H1 (cell line): ENCODE measurements around the gene CBS. TPM values are rescaled to one million over a fixed set of nuclear protein-coding genes. Genes with fewer than 3 reads are reported as not detected.

Source experiments
- CTCF ChIA-PET: fragments of 300-600 bp; sonication (Branson Sonifier 250); formaldehyde crosslinking; loops from one replicate; lab custom pipeline; 2021; ENCODE audit not compliant: partially characterized antibody; lab: Charles Lee
- POLR2A ChIA-PET: fragments of 300-600 bp; sonication (Branson Sonifier 250); formaldehyde crosslinking; loops from one replicate; lab custom pipeline; 2021; ENCODE audit warnings: inconsistent platforms; ENCODE audit not compliant: partially characterized antibody; lab: Charles Lee
- DNase-seq, 2 experiments: peaks; one replicate each; pipeline versions ENCODE4 v3.0.0 to v3.0.0-alpha.2; 2010 to 2022; ENCODE audit warnings: low spot score in 2 of 2, low read depth in 1 of 2, mixed read lengths in 1 of 2
- FAIRE-seq: peaks from 2 replicates; lab custom pipeline; 2011; peaks lifted over from hg19 to GRCh38; lab: Jason Lieb, UNC
- H2AFZ ChIP-seq: 2 replicates; pipeline ENCODE4 v1.8.1; 2012; ENCODE audit warnings: low read length, inconsistent platforms
- H2AK5ac ChIP-seq: 2 replicates; pipeline ENCODE4 v1.6.1; 2013; ENCODE audit warnings: low read depth, low read length
- H2BK120ac ChIP-seq: replicated peaks from 2 replicates; pipeline ENCODE3; 2013; ENCODE audit warnings: low read depth, low read length, inconsistent platforms
- H2BK12ac ChIP-seq: 2 replicates; pipeline ENCODE4 v1.6.1; 2013; ENCODE audit warnings: low read depth, low read length
- H2BK15ac ChIP-seq: 2 replicates; pipeline ENCODE4 v1.6.1; 2013; ENCODE audit warnings: low read length
- H2BK20ac ChIP-seq: 2 replicates; pipeline ENCODE4 v1.6.1; 2013; ENCODE audit warnings: low read length
- H2BK5ac ChIP-seq: 2 replicates; pipeline ENCODE4 v1.6.1; 2013; ENCODE audit warnings: low read depth, low read length
- H3K14ac ChIP-seq: 2 replicates; pipeline ENCODE4 v1.6.1; 2013; ENCODE audit warnings: inconsistent platforms; ENCODE audit not compliant: insufficient read length
- H3K18ac ChIP-seq: 2 replicates; pipeline ENCODE4 v1.6.1; 2013; ENCODE audit warnings: low read length; ENCODE audit errors: extremely low read depth
- H3K23ac ChIP-seq: 2 replicates; pipeline ENCODE4 v1.6.1; 2013; ENCODE audit warnings: inconsistent platforms; ENCODE audit not compliant: insufficient read length
- H3K23me2 ChIP-seq: 2 replicates; pipeline ENCODE4 v1.6.1; 2013; ENCODE audit warnings: low read depth, low read length
- H3K27ac ChIP-seq: 2 replicates; pipeline ENCODE4 v1.6.1; 2011; ENCODE audit warnings: low read depth, low read length, inconsistent platforms
- H3K27me3 ChIP-seq, 4 experiments: replicated peaks in 1 of 4; 1 replicate in 1 of 4; 2 replicates in 3 of 4; pipeline versions ENCODE4 v1.6.1 to v1.8.1; 2011 to 2013; ENCODE audit warnings: low read length in 3 of 4, mild to moderate bottlenecking in 3 of 4, inconsistent platforms in 2 of 4, mixed read lengths in 2 of 4, moderate library complexity in 1 of 4; ENCODE audit not compliant: control insufficient read depth in 3 of 4, insufficient read depth in 3 of 4; ENCODE audit errors: extremely low read depth in 1 of 4
- H3K36me3 ChIP-seq, 4 experiments: 2 replicates each; pipeline versions ENCODE4 v1.6.1 to v1.8.1; 2011 to 2013; ENCODE audit warnings: mild to moderate bottlenecking in 4 of 4, low read length in 3 of 4, moderate library complexity in 2 of 4, control low read depth in 1 of 4, inconsistent platforms in 1 of 4; ENCODE audit not compliant: insufficient read depth in 4 of 4, control insufficient read depth in 2 of 4
- H3K4ac ChIP-seq: replicated peaks from 2 replicates; pipeline ENCODE3; 2013; ENCODE audit warnings: low read length, low read depth, mixed read lengths, inconsistent platforms; ENCODE audit not compliant: insufficient read length
- H3K4me1 ChIP-seq, 4 experiments: replicated peaks in 1 of 4; 1 replicate in 1 of 4; 2 replicates in 3 of 4; pipeline versions ENCODE4 v1.6.1 to v1.8.1; 2011 to 2013; ENCODE audit warnings: low read length in 3 of 4, inconsistent platforms in 2 of 4, mixed read lengths in 1 of 4; ENCODE audit not compliant: insufficient read depth in 4 of 4, control insufficient read depth in 3 of 4
- H3K4me2 ChIP-seq, 2 experiments: 2 replicates each; pipeline versions ENCODE4 v1.6.1 to v1.8.1; 2011 to 2013; ENCODE audit warnings: low read depth in 2 of 2, low read length in 2 of 2, control low read depth in 1 of 2, inconsistent platforms in 1 of 2, mild to moderate bottlenecking in 1 of 2; ENCODE audit not compliant: insufficient read depth in 1 of 2
- H3K4me3 ChIP-seq, 4 experiments: fragments of 200-600, 300-600 bp in 1 of 4; sonication (generic), shearing (Covaris generic), sonication (Bioruptor Twin) in 1 of 4; 2 replicates each; pipeline versions ENCODE4 v1.5.1 to v1.8.1; 2011 to 2016; ENCODE audit warnings: low read length in 4 of 4, low read depth in 3 of 4, control low read depth in 2 of 4, inconsistent platforms in 2 of 4, mild to moderate bottlenecking in 2 of 4, mixed read lengths in 1 of 4, moderate library complexity in 1 of 4; ENCODE audit not compliant: insufficient read depth in 2 of 4; ENCODE audit errors: extremely low read depth in 1 of 4
- H3K56ac ChIP-seq: replicated peaks from 2 replicates; pipeline ENCODE3; 2013; ENCODE audit warnings: low read depth, mild to moderate bottlenecking, mixed read lengths, low read length, inconsistent platforms; ENCODE audit not compliant: insufficient read length
- H3K79me1 ChIP-seq: 2 replicates; pipeline ENCODE4 v1.6.1; 2013; ENCODE audit warnings: low read depth, low read length, control low read depth
- H3K79me2 ChIP-seq, 2 experiments: 2 replicates each; pipeline versions ENCODE4 v1.6.1 to v1.8.1; 2012 to 2013; ENCODE audit warnings: low read length in 2 of 2, mild to moderate bottlenecking in 2 of 2, inconsistent platforms in 1 of 2; ENCODE audit not compliant: insufficient read depth in 2 of 2, control insufficient read depth in 1 of 2
- H3K9ac ChIP-seq, 4 experiments: replicated peaks in 1 of 4; 1 replicate in 1 of 4; 2 replicates in 3 of 4; pipeline versions ENCODE4 v1.6.1 to v1.8.1; 2011 to 2013; ENCODE audit warnings: low read depth in 3 of 4, low read length in 3 of 4, control low read depth in 2 of 4, mild to moderate bottlenecking in 2 of 4, moderate library complexity in 2 of 4, inconsistent platforms in 1 of 4; ENCODE audit errors: extremely low read depth in 1 of 4
- H3K9me3 ChIP-seq, 2 experiments: 2 replicates each; pipeline versions ENCODE4 v1.6.1 to v1.8.1; 2012 to 2013; ENCODE audit warnings: mild to moderate bottlenecking in 2 of 2, moderate library complexity in 2 of 2, control low read depth in 1 of 2, inconsistent platforms in 1 of 2, low read depth in 1 of 2, low read length in 1 of 2, mixed read lengths in 1 of 2; ENCODE audit not compliant: insufficient read depth in 2 of 2
- H4K20me1 ChIP-seq, 2 experiments: replicated peaks in 1 of 2; 2 replicates each; pipeline versions ENCODE3 to v1.8.1; 2011 to 2013; ENCODE audit warnings: inconsistent platforms in 2 of 2, low read length in 2 of 2, mild to moderate bottlenecking in 1 of 2; ENCODE audit not compliant: insufficient read depth in 2 of 2, control insufficient read depth in 1 of 2
- H4K5ac ChIP-seq: 2 replicates; pipeline ENCODE4 v1.6.1; 2013; ENCODE audit warnings: low read length, low read depth, mixed read lengths, inconsistent platforms; ENCODE audit not compliant: insufficient read length
- H4K8ac ChIP-seq: 2 replicates; pipeline ENCODE4 v1.8.0; 2013; ENCODE audit warnings: mild to moderate bottlenecking, moderate library complexity, low read length, inconsistent platforms; ENCODE audit not compliant: insufficient read depth; ENCODE audit errors: extremely low read depth
- H4K91ac ChIP-seq: replicated peaks from 2 replicates; pipeline ENCODE3; 2013; ENCODE audit warnings: low read length, mixed read lengths, inconsistent platforms; ENCODE audit not compliant: insufficient read length
- FOSL1 ChIP-seq: IDR thresholded peaks from 2 replicates; pipeline ENCODE4 v1.6.1; 2011; ENCODE audit warnings: mild to moderate bottlenecking, low read depth, low read length, moderate library complexity; ENCODE audit not compliant: insufficient read depth
- PHF8 ChIP-seq: fragments of 200-600 bp; sonication (generic); conservative IDR thresholded peaks from 2 replicates; pipeline ENCODE4 v1.7.1; 2012; ENCODE audit warnings: low read depth, mild to moderate bottlenecking, inconsistent platforms, low read length, moderate library complexity
- POLR2A ChIP-seq, 2 experiments: IDR thresholded peaks; 1 replicate in 1 of 2; 2 replicates in 1 of 2; pipeline ENCODE4 v1.6.1; 2011; ENCODE audit warnings: low read depth in 2 of 2, low read length in 2 of 2, mild to moderate bottlenecking in 2 of 2; ENCODE audit errors: control extremely low read depth in 1 of 2
- SIX5 ChIP-seq: IDR thresholded peaks from 2 replicates; pipeline ENCODE4 v1.6.1; 2011; ENCODE audit warnings: mild to moderate bottlenecking, low read depth, low read length
- TAF1 ChIP-seq: IDR thresholded peaks from 2 replicates; pipeline ENCODE4 v1.6.1; 2011; ENCODE audit warnings: mild to moderate bottlenecking, low read depth, low read length
- WGBS, 2 experiments: shearing (Covaris generic) in 1 of 2; methylation state at CpG; one replicate each; pipeline versions ENCODE4 v1.1.6 to v1.1.7; 2013 to 2015; ENCODE audit warnings: low lambda C conversion rate in 2 of 2, mixed read lengths in 2 of 2, inconsistent platforms in 1 of 2, low coverage in 1 of 2, missing lambda C conversion rate in 1 of 2; ENCODE audit not compliant: insufficient replicate concordance in 2 of 2, insufficient coverage in 1 of 2, insufficient read length in 1 of 2; ENCODE audit errors: extremely low coverage in 1 of 2, missing lambda C conversion rate in 1 of 2; 5-methylcytosine and 5-hydroxymethylcytosine counted together
- polyA plus RNA-seq, 7 experiments: library from polyadenylated mRNA; depleted of rRNA in 3 of 7; stranded (reverse) in 5 of 7; unstranded in 2 of 7; fragments of >200 nt in 5 of 7; fragments of 200-250 nt in 2 of 7; gene quantifications; 1 replicate in 5 of 7; 2 replicates in 1 of 7; 4 replicates in 1 of 7; pipeline versions ENCODE4 v1.2.1 to v1.2.3, GENCODE V29; 2011 to 2013; ENCODE audit warnings: missing spikeins in 2 of 7, mixed read lengths in 2 of 7
- total RNA-seq: library from RNA; stranded (reverse); fragmentation: NEBNext Ultra II Directional; extraction: Animal tissue kit (Norgen Biotek cat#: 25700); gene quantifications from 2 replicates; pipeline ENCODE4 v1.2.1, GENCODE V29; 2021
- TF ChIP-seq, protein P1 (sequence below): IDR thresholded peaks from 2 replicates; pipeline ENCODE4 v1.6.1; 2011; ENCODE audit warnings: low read length, improper control_type of control experiment

The CBS gene
- total and polyA plus RNA-seq, 2 of the 8 experiments (the other 6 are each of a cell fraction or from before 2014, with no cell fraction given), result 114 to 455 TPM

DNA sequence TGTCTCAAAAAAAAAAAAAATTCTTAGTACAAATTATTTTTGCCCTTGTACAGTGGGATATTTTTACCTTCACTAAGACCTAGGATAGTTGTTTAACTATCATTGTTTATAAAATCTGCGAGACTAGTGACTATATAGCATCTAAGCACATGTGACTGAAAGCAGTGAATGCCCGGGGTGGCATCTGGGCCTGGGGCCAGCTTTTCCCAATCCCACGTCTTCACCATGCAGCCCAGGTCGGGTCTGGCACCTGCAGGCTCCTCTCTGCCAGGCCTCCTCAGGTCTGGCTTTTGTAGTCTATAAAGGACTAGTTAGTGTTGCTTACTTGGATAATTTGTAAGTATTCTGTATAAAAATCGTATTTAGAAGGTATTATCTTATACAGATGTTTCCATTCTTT lies 40.8 kb downstream of the CBS start:
- Histone ChIP-seq H2BK15ac (no peak overlapping the region), H4K91ac (no peak overlapping the region), H4K5ac (no peak overlapping the region), H3K56ac (no peak overlapping the region), H4K8ac (no peak overlapping the region), H2BK20ac (no peak overlapping the region), H2BK5ac (no peak overlapping the region), H3K4me2 (no peak overlapping the region), H2AFZ (no peak overlapping the region), H3K4me3 (no peak overlapping the region), H3K4ac (no peak overlapping the region), H2BK120ac (no peak overlapping the region), H3K23ac (no peak overlapping the region), H3K36me3 (peaks cover 0 to 14% (median 6%) of the 10 kb centered on the region in 4 experiments; a peak in 5 of 8 replicates), H3K14ac (no peak overlapping the region), H4K20me1 (no peaks in the 10 kb centered on the region), H2BK12ac (no peak overlapping the region), H3K9ac (no peak overlapping the region), H3K79me2 (no peaks in the 10 kb centered on the region), H3K79me1 (no peaks in the 10 kb centered on the region), H3K27me3 (no peaks in the 10 kb centered on the region), H3K23me2 (no peaks in the 10 kb centered on the region), H2AK5ac (no peak overlapping the region), H3K27ac (no peak overlapping the region), H3K9me3 (no peaks in the 10 kb centered on the region), H3K4me1 (no peaks in the 10 kb centered on the region), H3K18ac (no peak overlapping the region)
- FAIRE-seq (no peak), DNase-seq (no peak)
- WGBS, 2 experiments, result 86% methylated on average over 5 of the region's 5 CpGs; no CpG with 5 or more reads in 1 of the 2 experiments
- POLR2A ChIA-PET, result interaction anchor here (0.7 to 1.6 kb wide), 2 partner anchors 9 to 142 kb away, joined by 3 to 5 read pairs; no protein-coding TSS in a partner anchor
- CTCF ChIA-PET, result no interaction called here
- TF ChIP-seq, protein P1, sequence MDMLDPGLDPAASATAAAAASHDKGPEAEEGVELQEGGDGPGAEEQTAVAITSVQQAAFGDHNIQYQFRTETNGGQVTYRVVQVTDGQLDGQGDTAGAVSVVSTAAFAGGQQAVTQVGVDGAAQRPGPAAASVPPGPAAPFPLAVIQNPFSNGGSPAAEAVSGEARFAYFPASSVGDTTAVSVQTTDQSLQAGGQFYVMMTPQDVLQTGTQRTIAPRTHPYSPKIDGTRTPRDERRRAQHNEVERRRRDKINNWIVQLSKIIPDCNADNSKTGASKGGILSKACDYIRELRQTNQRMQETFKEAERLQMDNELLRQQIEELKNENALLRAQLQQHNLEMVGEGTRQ, result no peak
- TF ChIP-seq PHF8 (no peak), SIX5 (no peak), POLR2A (IDR thresholded peaks at IDR 0.05; ENCODE audit: control extremely low read depth in 1 of 2, low read depth in 2 of 2, low read length in 2 of 2) (no peak), TAF1 (no peak), FOSL1 (no peak)
